ENCODE data around the gene KLHL17. TPM values are rescaled to one million over a fixed set of nuclear protein-coding genes. Genes with fewer than 3 reads are reported as not detected.

The KLHL17 gene
- total RNA-seq, 3 donors from 2014 or later (not counting 1 experiment from before 2014, with no cell fraction given) = 17.8 to 33.5 (median 22.4) TPM

- Mint-ChIP-seq H3K27ac (no peak overlapping the region), H3K9me3 (no peaks in the 10 kb centered on the region), H3K4me3 (no peak overlapping the region), H3K36me3 (no peaks in the 10 kb centered on the region), H3K27me3 (ENCODE audit: low read depth in 2 of 2) (peaks cover 16 to 31% of the 10 kb centered on the region in 2 donors), H3K4me1 (peaks cover 0 to 10% of the 10 kb centered on the region in 2 donors)
- DNase-seq = no peak
- ATAC-seq = no peak
- Histone ChIP-seq H3K27me3 (ENCODE audit: control insufficient read depth, insufficient read depth, low read length) (peaks cover 18% of the 10 kb centered on the region), H3K4me1 (ENCODE audit: control insufficient read depth, insufficient read depth, low read length) (peaks cover 11% of the 10 kb centered on the region), H3K27ac (ENCODE audit: low read length) (no peak overlapping the region), H3K4me3 (ENCODE audit: low read length) (no peak overlapping the region), H3K9me3 (ENCODE audit: control insufficient read depth, insufficient read depth, low read length) (no peaks in the 10 kb centered on the region), H3K36me3 (ENCODE audit: control insufficient read depth, insufficient read depth, low read length) (no peaks in the 10 kb centered on the region)
- intact Hi-C loops (cut with micrococcal nuclease) = no loop called here
- TF ChIP-seq, protein P1, sequence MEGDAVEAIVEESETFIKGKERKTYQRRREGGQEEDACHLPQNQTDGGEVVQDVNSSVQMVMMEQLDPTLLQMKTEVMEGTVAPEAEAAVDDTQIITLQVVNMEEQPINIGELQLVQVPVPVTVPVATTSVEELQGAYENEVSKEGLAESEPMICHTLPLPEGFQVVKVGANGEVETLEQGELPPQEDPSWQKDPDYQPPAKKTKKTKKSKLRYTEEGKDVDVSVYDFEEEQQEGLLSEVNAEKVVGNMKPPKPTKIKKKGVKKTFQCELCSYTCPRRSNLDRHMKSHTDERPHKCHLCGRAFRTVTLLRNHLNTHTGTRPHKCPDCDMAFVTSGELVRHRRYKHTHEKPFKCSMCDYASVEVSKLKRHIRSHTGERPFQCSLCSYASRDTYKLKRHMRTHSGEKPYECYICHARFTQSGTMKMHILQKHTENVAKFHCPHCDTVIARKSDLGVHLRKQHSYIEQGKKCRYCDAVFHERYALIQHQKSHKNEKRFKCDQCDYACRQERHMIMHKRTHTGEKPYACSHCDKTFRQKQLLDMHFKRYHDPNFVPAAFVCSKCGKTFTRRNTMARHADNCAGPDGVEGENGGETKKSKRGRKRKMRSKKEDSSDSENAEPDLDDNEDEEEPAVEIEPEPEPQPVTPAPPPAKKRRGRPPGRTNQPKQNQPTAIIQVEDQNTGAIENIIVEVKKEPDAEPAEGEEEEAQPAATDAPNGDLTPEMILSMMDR (IDR thresholded peaks at IDR 0.05) = no peak
- whole genome bisulfite sequencing (ENCODE audit: insufficient coverage) = 76% methylated on average over 7 of the region's 7 CpGs
These were observed 43.3 kb upstream of the KLHL17 start for GRCh38 chr1:917076-917459.

DNA sequence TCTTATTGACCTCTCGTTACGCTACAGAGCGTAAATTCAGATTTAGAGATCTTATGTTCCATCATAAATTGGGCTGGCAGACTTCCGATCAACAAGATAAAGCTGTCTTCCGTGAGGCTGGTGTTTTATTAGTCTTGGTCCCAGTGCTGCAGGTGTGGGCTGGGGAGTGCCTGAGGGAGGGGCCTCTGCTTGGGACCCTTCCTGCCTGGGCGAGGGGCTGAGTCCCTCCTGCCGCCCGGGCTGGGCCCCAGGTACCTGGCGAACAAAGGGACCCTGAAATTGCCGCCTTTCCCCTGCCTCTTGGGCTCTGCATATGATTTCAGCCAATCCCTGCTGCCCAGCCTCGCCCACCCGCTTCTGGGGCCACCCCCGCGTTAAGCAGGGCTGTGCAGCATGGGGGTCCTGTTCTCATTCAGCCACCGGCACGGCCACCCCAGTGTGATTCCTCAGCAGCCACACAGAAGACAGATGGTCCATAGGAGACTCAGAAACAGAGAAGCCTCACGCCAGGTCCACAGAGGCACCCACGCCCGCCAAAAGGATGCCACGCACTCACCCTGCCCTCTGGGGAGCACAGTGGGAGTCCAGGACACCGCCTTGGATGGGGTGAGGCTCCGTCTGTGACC lies 42.8 kb upstream of the KLHL17 start:
- peaks cover 0 to 10% of the 10 kb centered on the region in 2 donors for H3K4me1 Mint-ChIP-seq
- peaks cover 22% of the 10 kb centered on the region for H3K27me3 ChIP-seq (ENCODE audit: control insufficient read depth, insufficient read depth, low read length)
- H3K4me3 Mint-ChIP-seq = no peak overlapping the region

GRCh38 chr1:918353-918752 lies 42.0 kb upstream of the KLHL17 start:
- TF ChIP-seq, protein P1 (IDR thresholded peaks at IDR 0.05) = no peak
- Histone ChIP-seq H3K9me3 (ENCODE audit: control insufficient read depth, insufficient read depth, low read length) (no peaks in the 10 kb centered on the region), H3K4me3 (ENCODE audit: low read length) (no peak overlapping the region), H3K27me3 (ENCODE audit: control insufficient read depth, insufficient read depth, low read length) (peaks cover 29% of the 10 kb centered on the region), H3K27ac (ENCODE audit: low read length) (no peak overlapping the region), H3K4me1 (ENCODE audit: control insufficient read depth, insufficient read depth, low read length) (peaks cover 18% of the 10 kb centered on the region), H3K36me3 (ENCODE audit: control insufficient read depth, insufficient read depth, low read length) (no peaks in the 10 kb centered on the region)
- H3K36me3 Mint-ChIP-seq = no peaks in the 10 kb centered on the region
- DNase-seq (no peak), ATAC-seq (no peak)
- peaks cover 0 to 10% of the 10 kb centered on the region in 2 donors for H3K4me1 Mint-ChIP-seq
- 89% methylated on average over 15 of the region's 15 CpGs for WGBS (ENCODE audit: insufficient coverage)
- intact Hi-C loops (cut with micrococcal nuclease) = no loop called here
- no peaks in the 10 kb centered on the region for H3K9me3 Mint-ChIP-seq
- no peak overlapping the region for H3K27ac Mint-ChIP-seq
- H3K27me3 Mint-ChIP-seq (ENCODE audit: low read depth in 2 of 2) = peaks cover 8 to 30% of the 10 kb centered on the region in 2 donors
- no peak overlapping the region for H3K4me3 Mint-ChIP-seq

More for the DNA sequence above, 42.8 kb upstream of the KLHL17 start:
- TF ChIP-seq, protein P1 (IDR thresholded peaks at IDR 0.05) = no peak
- Mint-ChIP-seq H3K36me3 (no peaks in the 10 kb centered on the region), H3K9me3 (no peaks in the 10 kb centered on the region), H3K27ac (no peak overlapping the region), H3K27me3 (ENCODE audit: low read depth in 2 of 2) (peaks cover 11 to 30% of the 10 kb centered on the region in 2 donors)
- Histone ChIP-seq H3K27ac (ENCODE audit: low read length) (no peak overlapping the region), H3K9me3 (ENCODE audit: control insufficient read depth, insufficient read depth, low read length) (no peaks in the 10 kb centered on the region), H3K4me1 (ENCODE audit: control insufficient read depth, insufficient read depth, low read length) (peaks cover 11% of the 10 kb centered on the region), H3K4me3 (ENCODE audit: low read length) (no peak overlapping the region), H3K36me3 (ENCODE audit: control insufficient read depth, insufficient read depth, low read length) (no peaks in the 10 kb centered on the region)
- intact Hi-C loops (cut with micrococcal nuclease) = no loop called here
- DNase-seq (no peak), ATAC-seq (no peak)
- WGBS (ENCODE audit: insufficient coverage) = 84% methylated on average over 22 of the region's 22 CpGs

DNA sequence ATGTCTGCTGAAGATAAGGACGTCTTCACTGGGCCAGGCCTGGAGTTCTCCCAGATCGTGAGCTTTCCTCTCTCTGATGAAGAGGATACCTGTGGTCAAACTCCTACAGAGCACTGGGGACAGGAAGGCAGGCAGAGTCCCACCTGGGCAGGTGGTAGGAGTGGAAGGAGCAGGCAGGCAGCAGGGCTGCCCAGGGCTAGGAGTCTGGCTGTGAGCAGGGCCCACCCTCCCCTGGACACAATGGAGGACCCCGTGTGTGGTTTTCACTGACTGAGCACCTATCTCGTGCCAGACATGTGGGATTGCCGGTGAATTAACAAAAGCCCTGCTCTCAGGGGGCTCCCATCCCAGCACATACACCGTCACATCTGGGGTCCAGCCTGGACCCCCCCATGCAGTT lies 41.5 kb upstream of the KLHL17 start:
- Mint-ChIP-seq H3K27ac (no peak overlapping the region), H3K9me3 (no peaks in the 10 kb centered on the region), H3K4me1 (peaks cover 0 to 10% of the 10 kb centered on the region in 2 donors), H3K27me3 (ENCODE audit: low read depth in 2 of 2) (peaks cover 8 to 31% of the 10 kb centered on the region in 2 donors), H3K4me3 (no peak overlapping the region), H3K36me3 (no peaks in the 10 kb centered on the region)
- Histone ChIP-seq H3K4me1 (ENCODE audit: control insufficient read depth, insufficient read depth, low read length) (peaks cover 21% of the 10 kb centered on the region), H3K4me3 (ENCODE audit: low read length) (no peak overlapping the region), H3K9me3 (ENCODE audit: control insufficient read depth, insufficient read depth, low read length) (no peaks in the 10 kb centered on the region), H3K36me3 (ENCODE audit: control insufficient read depth, insufficient read depth, low read length) (no peaks in the 10 kb centered on the region), H3K27ac (ENCODE audit: low read length) (no peak overlapping the region), H3K27me3 (ENCODE audit: control insufficient read depth, insufficient read depth, low read length) (peaks cover 31% of the 10 kb centered on the region)
- TF ChIP-seq, protein P1 (IDR thresholded peaks at IDR 0.05) = no peak
- no peak for DNase-seq
- intact Hi-C loops (cut with micrococcal nuclease) = no loop called here
- no peak for ATAC-seq
- WGBS (ENCODE audit: insufficient coverage) = 87% methylated on average over 6 of the region's 6 CpGs

Measured in natural killer cell (primary cell).